NB4 (cell line): Measurements from ENCODE around the gene FASTK.

Experiments
- DNase-seq: peaks from one replicate; pipeline ENCODE4 v3.0.0; 2010; ENCODE audit warnings: low read depth
- H3K4me3 ChIP-seq: one replicate; pipeline ENCODE4 v1.5.1; 2011; ENCODE audit warnings: mild to moderate bottlenecking, low read depth, low read length, moderate library complexity
- CTCF ChIP-seq: IDR thresholded peaks from one replicate; pipeline ENCODE4 v1.5.1; 2012; ENCODE audit warnings: low read depth, low read length
- MAX ChIP-seq: IDR thresholded peaks from 2 replicates; pipeline ENCODE4 v1.6.1; 2011; ENCODE audit warnings: low read depth, low read length
- MYC ChIP-seq: IDR thresholded peaks from 2 replicates; pipeline ENCODE4 v1.6.1; 2011; ENCODE audit warnings: low read depth, low read length
- POLR2A ChIP-seq: IDR thresholded peaks from 2 replicates; pipeline ENCODE4 v1.6.1; 2011; ENCODE audit warnings: mild to moderate bottlenecking; ENCODE audit not compliant: insufficient read length; ENCODE audit errors: extremely low read depth

The FASTK gene

GRCh38 chr7:151123822-151124464 lies 43.3 kb upstream of the FASTK start:
- DNase-seq = peak; percentile 85
- H3K4me3 ChIP-seq = no peak overlapping the region
- TF ChIP-seq MYC (peak; percentile 80; the same call in 1 of the 2 replicates), CTCF (peak; percentile 100), MAX (peak; percentile 75), POLR2A (no peak)

- DNase-seq = no peak
- no peak overlapping the region for H3K4me3 ChIP-seq
- TF ChIP-seq CTCF (no peak), MYC (no peak), MAX (no peak), POLR2A (no peak)
These were observed 42.7 kb upstream of the FASTK start for GRCh38 chr7:151123158-151123821.

GRCh38 chr7:151122796-151123157 lies 42.2 kb upstream of the FASTK start:
- TF ChIP-seq MAX (no peak), MYC (no peak), CTCF (no peak), POLR2A (no peak)
- H3K4me3 ChIP-seq = no peak overlapping the region
- DNase-seq = no peak

- no peak for TF ChIP-seq MAX
- no peak for TF ChIP-seq CTCF
- no peak for TF ChIP-seq POLR2A
- no peak overlapping the region for H3K4me3 ChIP-seq
- DNase-seq = no peak
These were observed 41.7 kb upstream of the FASTK start for GRCh38 chr7:151122276-151122675.

GRCh38 chr7:151121380-151122170 lies 41.0 kb upstream of the FASTK start:
- TF ChIP-seq POLR2A (no peak), MYC (no peak), CTCF (no peak), MAX (no peak)
- no peak for DNase-seq
- no peak overlapping the region for H3K4me3 ChIP-seq
